K562 (cell line): ENCODE data around the gene FASTKD1. TPM values are rescaled to one million over a fixed set of nuclear protein-coding genes. Genes with fewer than 3 reads are reported as not detected.
"Not testable (repeated sequence)": the region's sequence is repeated elsewhere in the genome, so short reads cannot be mapped to it uniquely, and the experiment has no call there.

Experiments used
- ATAC-seq: fragments of 200-7000 bp; cut with Tn5 transposase; 3 replicates; pipeline ENCODE4 v1.9.1; 2020; ENCODE audit warnings: moderate library complexity
- BruUV-seq: library from RNA; stranded (reverse); fragments of 400-500 nt; replicated peaks from 2 replicates; lab custom pipeline; 2021; lab: Mats Ljungman, UMichigan
- CTCF ChIA-PET: fragments of 300-600 bp; formaldehyde crosslinking; extraction: SDS; loops from one replicate; lab custom pipeline; 2021; ENCODE audit warnings: low intra/inter-chr PET ratio; lab: Yijun Ruan, JAX
- POLR2A ChIA-PET: fragments of 300-600, 350-650 bp; sonication (Branson Sonifier 250); formaldehyde crosslinking; extraction: SDS; loops from one replicate; lab custom pipeline; 2021; ENCODE audit warnings: antibody characterized with exemption, inconsistent platforms; lab: Yijun Ruan, JAX
- DNase-seq, 4 experiments: peaks; one replicate each; pipeline versions ENCODE4 v3.0.0 to v3.0.0-alpha.2; 2011 to 2018; ENCODE audit warnings: low spot score in 3 of 4, mixed read lengths in 3 of 4; ENCODE audit errors: extremely low read depth in 1 of 4
- FAIRE-seq: peaks from 2 replicates; lab custom pipeline; 2011; peaks lifted over from hg19 to GRCh38; lab: Jason Lieb, UNC
- H2AFZ ChIP-seq: 2 replicates; pipeline ENCODE4 v1.6.0; 2011; ENCODE audit warnings: low read depth, low read length, control low read depth, inconsistent platforms
- H3K27ac ChIP-seq: fragments of 200-600 bp; 3 replicates; pipeline ENCODE4 v1.8.0; 2011; ENCODE audit warnings: low read depth, mild to moderate bottlenecking, control low read depth, inconsistent platforms, low read length, moderate library complexity, mixed read lengths; ENCODE audit errors: extremely low read depth
- H3K27me3 ChIP-seq, 2 experiments: fragments of 300-600 bp in 1 of 2; 2 replicates in 1 of 2; 3 replicates in 1 of 2; pipeline versions ENCODE4 v1.6.0 to v1.8.0; 2011; ENCODE audit warnings: inconsistent platforms in 2 of 2, low read length in 2 of 2, mild to moderate bottlenecking in 1 of 2, mixed read lengths in 1 of 2, moderate library complexity in 1 of 2; ENCODE audit not compliant: control insufficient read depth in 2 of 2, insufficient read depth in 2 of 2
- H3K36me3 ChIP-seq: fragments of 300-600 bp; 3 replicates; pipeline ENCODE4 v1.8.0; 2011; ENCODE audit warnings: mild to moderate bottlenecking, low read length, inconsistent platforms; ENCODE audit not compliant: control insufficient read depth, insufficient read depth
- H3K4me1 ChIP-seq, 2 experiments: fragments of 200-600 bp in 1 of 2; replicated peaks in 1 of 2; 2 replicates in 1 of 2; 3 replicates in 1 of 2; pipeline versions ENCODE4 v1.5.1 to v1.8.0; 2011; ENCODE audit warnings: inconsistent platforms in 2 of 2, low read length in 2 of 2, mild to moderate bottlenecking in 1 of 2, mixed read lengths in 1 of 2, moderate library complexity in 1 of 2; ENCODE audit not compliant: control insufficient read depth in 2 of 2, insufficient read depth in 2 of 2
- H3K4me2 ChIP-seq: 2 replicates; pipeline ENCODE4 v1.6.1; 2011; ENCODE audit warnings: low read length, control low read depth, inconsistent platforms, mixed read lengths; ENCODE audit not compliant: insufficient read depth
- H3K4me3 ChIP-seq: fragments of 200-600 bp; sonication (generic), shearing (Covaris generic); 2 replicates; pipeline ENCODE4 v1.5.1; 2016; ENCODE audit warnings: control low read depth, inconsistent platforms
- H3K79me2 ChIP-seq: fragments of 200-600 bp; 3 replicates; pipeline ENCODE4 v1.8.0; 2011; ENCODE audit warnings: low read length, inconsistent platforms; ENCODE audit not compliant: control insufficient read depth, insufficient read depth
- H3K9ac ChIP-seq, 2 experiments: 2 replicates each; pipeline versions ENCODE4 v1.6.0 to v1.6.1; 2011; ENCODE audit warnings: low read depth in 2 of 2, low read length in 2 of 2, control low read depth in 1 of 2, inconsistent platforms in 1 of 2, mild to moderate bottlenecking in 1 of 2, mixed read lengths in 1 of 2; ENCODE audit not compliant: insufficient read depth in 1 of 2
- H3K9me1 ChIP-seq: one replicate; pipeline ENCODE4 v1.6.0; 2011; ENCODE audit warnings: inconsistent platforms, mild to moderate bottlenecking, low read length, moderate library complexity; ENCODE audit not compliant: control insufficient read depth, insufficient read depth
- H3K9me3 ChIP-seq: replicated peaks from 2 replicates; pipeline ENCODE4 v1.5.1; 2011; ENCODE audit warnings: low read depth, low read length, inconsistent platforms; ENCODE audit not compliant: control insufficient read depth, insufficient read depth
- H4K20me1 ChIP-seq: replicated peaks from 2 replicates; pipeline ENCODE4 v1.6.1; 2011; ENCODE audit warnings: low read length, inconsistent platforms, mixed read lengths; ENCODE audit not compliant: control insufficient read depth, insufficient read depth
- ARNT ChIP-seq, 2 experiments: fragments of 450-650 bp; IDR thresholded peaks; 2 replicates each; pipeline ENCODE4 v1.6.1; 2016; ENCODE audit warnings: mild to moderate bottlenecking in 1 of 2
- BCOR ChIP-seq: fragments of 450-650 bp; IDR thresholded peaks from 2 replicates; pipeline ENCODE4 v1.6.1; 2016
- CBX3 ChIP-seq, 2 experiments: IDR thresholded peaks; 1 replicate in 1 of 2; 2 replicates in 1 of 2; pipeline ENCODE4 v1.6.1; 2012; ENCODE audit warnings: inconsistent platforms in 2 of 2, low read length in 2 of 2, borderline replicate concordance in 1 of 2, control low read depth in 1 of 2
- CHD4 ChIP-seq: fragments of 200-600 bp; sonication (generic); IDR thresholded peaks from 3 replicates; pipeline ENCODE4 v1.6.1; 2012; ENCODE audit warnings: low read depth, mild to moderate bottlenecking, mixed read lengths, low read length, inconsistent platforms; ENCODE audit not compliant: insufficient read depth, insufficient replicate concordance, poor library complexity, severe bottlenecking
- HDAC1 ChIP-seq, 2 experiments: fragments of 450-650 bp; IDR thresholded peaks; 2 replicates each; pipeline ENCODE4 v1.6.1; 2016 to 2017; ENCODE audit warnings: inconsistent platforms in 1 of 2, mild to moderate bottlenecking in 1 of 2, moderate library complexity in 1 of 2
- HDAC2 ChIP-seq: fragments of 450-650 bp; IDR thresholded peaks from 2 replicates; pipeline ENCODE4 v1.6.1; 2016; ENCODE audit warnings: mild to moderate bottlenecking
- KDM1A ChIP-seq, 2 experiments: fragments of 450-650 bp; IDR thresholded peaks; 2 replicates each; pipeline ENCODE4 v1.6.1; 2016; ENCODE audit warnings: mild to moderate bottlenecking in 2 of 2
- PHF20 ChIP-seq: fragments of 450-650 bp; IDR thresholded peaks from 2 replicates; pipeline ENCODE4 v1.6.1; 2018; ENCODE audit not compliant: partially characterized antibody
- RBM25 ChIP-seq: fragments of 200-400 bp; formaldehyde crosslinking; IDR thresholded peaks from 2 replicates; pipeline ENCODE4 v1.6.1; 2018; ENCODE audit warnings: low read length, low read depth, moderate library complexity; ENCODE audit not compliant: severe bottlenecking
- SMARCA5 ChIP-seq: fragments of 450-650 bp; IDR thresholded peaks from 2 replicates; pipeline ENCODE4 v1.6.1; 2016
- ZNF146 ChIP-seq: IDR thresholded peaks from one replicate; pipeline ENCODE4 v1.6.1; 2018; ENCODE audit warnings: missing compliant biosample characterization; ENCODE audit not compliant: unreplicated experiment
- ZNF184 ChIP-seq: sonication (generic); formaldehyde crosslinking; IDR thresholded peaks from 2 replicates; pipeline ENCODE4 v1.5.0; 2020; ENCODE audit warnings: missing genetic modification reagents
- WGBS: fragments of 100-300 bp; shearing (Covaris generic); methylation state at CpG from one replicate; pipeline ENCODE4 v1.1.6; 2016; ENCODE audit warnings: low coverage, mixed read lengths; ENCODE audit not compliant: insufficient coverage; ENCODE audit errors: missing lambda C conversion rate; 5-methylcytosine and 5-hydroxymethylcytosine counted together
- in situ Hi-C: fragments of 300-500 bp; cut with MboI; formaldehyde crosslinking; loops from 4 replicates; pipeline ENCODE4 v1.15.0; 2018; ENCODE audit warnings: inconsistent platforms, mixed read lengths
- intact Hi-C: fragments of 100-400 bp; cut with micrococcal nuclease; formaldehyde crosslinking; loops from 2 replicates; pipeline ENCODE4 v1.14.2; 2022
- polyA plus RNA-seq, 8 experiments: library from polyadenylated mRNA; depleted of rRNA in 4 of 8; stranded (reverse) in 5 of 8; unstranded in 3 of 8; fragments of >200 nt; fragmentation: Nextera tagmentation in 2 of 8; fragmentation: Illumina TruSeq in 1 of 8; extraction: Ambion mirVana in 2 of 8; extraction: Trizol in 1 of 8; gene quantifications; 2 replicates each; pipeline versions ENCODE4 v1.2.1 to v1.2.3, GENCODE V29; 2011 to 2014; ENCODE audit warnings: inconsistent platforms in 1 of 8, missing spikeins in 1 of 8
- total RNA-seq, 7 experiments: library from RNA; depleted of rRNA in 6 of 7; stranded (reverse); fragments of >200 nt in 6 of 7; fragmentation: Illumina TruSeq in 2 of 7; extraction: Trizol in 2 of 7; gene quantifications; 2 replicates each; pipeline versions ENCODE4 v1.2.1 to v1.2.3, GENCODE V29; 2011 to 2021; ENCODE audit warnings: low replicate concordance in 1 of 7

The FASTKD1 gene
- total and polyA plus RNA-seq, 9 of the 15 experiments (the other 6 are each of a cell fraction or from before 2014, with no cell fraction given): 63.5 to 134 (median 119) TPM

GRCh38 chr2:169582552-169583266 is 9.0 kb upstream of the FASTKD1 start:
- in situ Hi-C loops, H3K9me1 ChIP-seq, H3K27me3 ChIP-seq, CTCF ChIA-PET, ATAC-seq, H3K9ac ChIP-seq, intact Hi-C loops, H3K27ac ChIP-seq, H3K4me1 ChIP-seq, H3K4me2 ChIP-seq, H3K4me3 ChIP-seq, BruUV-seq, H3K36me3 ChIP-seq, H4K20me1 ChIP-seq, FAIRE-seq, H2AFZ ChIP-seq, DNase-seq: not testable (repeated sequence)
- Histone ChIP-seq H3K79me2 (peaks cover 38% of the 10 kb centered on the region), H3K9me3 (peaks cover 11% of the 10 kb centered on the region)
- POLR2A ChIA-PET: interaction anchor here (0.8 to 1.9 kb wide), 4 partner anchors 10 to 718 kb away, joined by 3 to 7 read pairs (median 4); no protein-coding TSS in a partner anchor
- 89% methylated on average over 10 of the region's 10 CpGs for WGBS
- TF ChIP-seq ZNF184 (peak; percentile 86), ZNF146 (CRISPR knock-in tag) (peak; percentile 100), BCOR (peak; percentile 94), PHF20 (peak; percentile 28), SMARCA5 (peak; percentile 67; the same call in 1 of the 2 replicates), HDAC1 (IDR thresholded peaks at IDR 0.05) (0 out of 4 replicates have a peak, but pooled peaks of 1 of the 2 experiments have one; percentile 54), CBX3 (IDR thresholded peaks at IDR 0.05; ENCODE audit: borderline replicate concordance in 1 of 2, low read length in 2 of 2) (peak in 1 of 2 experiments; percentile 18; a peak in 2 of 3 replicates), HDAC2 (peak; percentile 51; the same call in 1 of the 2 replicates), KDM1A (IDR thresholded peaks at IDR 0.05) (peak; percentile 63 to 71), RBM25 (peak; percentile 60), ARNT (IDR thresholded peaks at IDR 0.05) (peak in 1 of 2 experiments; percentile 45; a peak in 1 of 4 replicates), CHD4 (peak; percentile 41)
